Renal cortical epithelial cell (primary cell): ENCODE measurements around the gene SPINK6. TPM values are rescaled to one million over a fixed set of nuclear protein-coding genes. Genes with fewer than 3 reads are reported as not detected.
A peak's percentile ranks its signal among the peaks of the same experiment; 100 is the strongest.

Experiments used
- DNase-seq: peaks from one replicate; pipeline ENCODE4 v3.0.0-alpha.2; 2011; ENCODE audit warnings: low read depth
- total RNA-seq: library from RNA; depleted of rRNA; stranded (reverse); fragments of >200 nt; gene quantifications from 2 replicates; pipeline ENCODE4 v1.2.3, GENCODE V29; 2014

SPINK6 gene
- total RNA-seq, result not detected in 2 replicates

- DNase-seq, result peak; percentile 30
Measured at GRCh38 chr5:148202531-148203203, at the start of gene SPINK6. Gene SPINK6, plus strand, starts transcription at chr5:148203042. Its CDS starts 55 bp downstream, at chr5:148203097.

- DNase-seq, result no peak
Measured at GRCh38 chr5:148156609-148157008, 46.2 kb upstream of the SPINK6 start.

GRCh38 chr5:148162038-148162437 lies 40.8 kb upstream of the SPINK6 start:
- DNase-seq, result no peak

- no peak for DNase-seq
Measured at GRCh38 chr5:148163345-148163744, 39.5 kb upstream of the SPINK6 start.

GRCh38 chr5:148166550-148167283 lies 36.1 kb upstream of the SPINK6 start:
- DNase-seq, result no peak

DNA sequence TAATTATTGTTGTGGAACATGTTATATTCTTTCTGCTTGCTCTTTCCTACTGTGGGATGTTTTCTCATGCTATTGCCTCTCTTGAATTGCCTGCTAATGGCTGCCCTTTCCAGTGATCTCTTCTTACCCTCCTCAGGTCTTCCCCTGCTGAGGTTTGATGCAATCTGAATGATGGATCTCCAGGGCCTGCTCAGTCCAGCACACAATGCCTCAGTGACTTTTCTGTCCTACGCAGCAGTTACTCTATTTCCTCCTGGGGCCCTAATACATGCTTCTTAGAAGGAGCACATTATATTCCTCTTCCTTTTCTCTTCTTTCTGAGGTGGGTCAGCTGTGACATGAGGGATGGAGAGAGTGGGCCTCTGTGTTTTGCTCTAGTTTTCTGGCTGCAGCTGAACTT lies 34.6 kb upstream of the SPINK6 start, which contains the start of gene SPINK14:
TSS of gene SPINK14 (plus strand) at position 301 of the 400 bp plus-strand sequence. CDS start 1,187 bp downstream, outside the sequence.
- DNase-seq, result no peak

DNA sequence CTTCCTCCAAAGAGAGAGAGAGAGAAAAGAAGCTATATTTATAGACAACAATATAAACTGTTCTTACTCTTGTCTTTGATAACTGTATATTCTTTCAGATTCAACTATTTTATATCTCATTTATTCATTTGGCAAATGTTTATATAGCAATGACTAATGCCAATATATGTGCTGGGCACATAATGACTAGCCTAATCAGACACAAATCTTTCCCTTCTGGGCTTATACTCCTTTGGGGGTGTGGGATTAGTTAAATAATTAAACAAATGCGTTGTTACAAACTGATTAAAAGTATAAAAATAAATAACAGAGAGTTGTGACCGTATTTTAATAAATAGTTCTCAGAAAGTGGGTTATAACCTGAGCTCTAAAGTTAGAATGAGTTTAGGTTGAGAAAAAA lies 30.5 kb upstream of the SPINK6 start:
- DNase-seq, result no peak

DNA sequence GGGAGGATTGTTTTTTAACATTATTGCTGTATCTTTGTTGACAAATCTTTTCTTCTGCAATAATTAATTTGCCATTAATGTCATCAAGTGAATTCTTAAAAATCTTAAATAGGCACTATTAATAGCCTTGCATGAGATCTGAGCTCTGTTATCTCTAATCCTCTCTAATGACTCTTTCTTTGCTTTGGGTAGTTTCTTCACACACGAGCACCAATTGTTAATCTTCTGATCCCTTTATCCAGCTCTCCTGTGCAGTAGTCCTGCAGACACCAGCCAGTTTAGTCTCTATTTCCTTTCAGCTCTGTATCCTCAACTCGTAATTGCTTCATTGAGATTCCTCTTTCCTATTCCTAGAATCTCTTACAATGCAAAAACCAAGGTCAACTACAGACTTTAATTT lies 26.4 kb upstream of the SPINK6 start:
- DNase-seq, result no peak

DNA sequence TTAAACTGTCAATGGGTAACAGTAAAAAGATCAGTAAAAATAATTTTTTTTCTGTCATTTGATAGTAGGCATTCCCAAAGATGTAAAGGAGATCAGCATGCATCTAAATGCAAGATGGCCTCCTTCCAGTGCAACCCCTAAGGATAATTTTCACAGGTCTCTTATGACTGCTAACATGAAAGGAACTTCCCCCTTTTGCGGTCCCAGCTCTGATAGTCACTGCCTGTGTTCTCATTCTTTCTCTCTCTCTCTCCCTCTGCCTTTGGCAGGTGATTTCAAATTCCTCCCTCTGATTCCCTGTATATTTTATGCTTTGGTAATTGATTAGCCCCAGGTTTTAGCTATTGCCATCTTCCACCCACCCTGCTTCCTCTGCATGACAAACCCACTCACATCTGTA lies 25.6 kb upstream of the SPINK6 start:
- DNase-seq, result no peak

- DNase-seq, result peak; percentile 76
Measured at GRCh38 chr5:148179234-148179824, 23.5 kb upstream of the SPINK6 start.

GRCh38 chr5:148186248-148187003 lies 16.4 kb upstream of the SPINK6 start:
- peak; percentile 94 for DNase-seq

- DNase-seq, result no peak
Measured at GRCh38 chr5:148191010-148191409, 11.8 kb upstream of the SPINK6 start.

DNA sequence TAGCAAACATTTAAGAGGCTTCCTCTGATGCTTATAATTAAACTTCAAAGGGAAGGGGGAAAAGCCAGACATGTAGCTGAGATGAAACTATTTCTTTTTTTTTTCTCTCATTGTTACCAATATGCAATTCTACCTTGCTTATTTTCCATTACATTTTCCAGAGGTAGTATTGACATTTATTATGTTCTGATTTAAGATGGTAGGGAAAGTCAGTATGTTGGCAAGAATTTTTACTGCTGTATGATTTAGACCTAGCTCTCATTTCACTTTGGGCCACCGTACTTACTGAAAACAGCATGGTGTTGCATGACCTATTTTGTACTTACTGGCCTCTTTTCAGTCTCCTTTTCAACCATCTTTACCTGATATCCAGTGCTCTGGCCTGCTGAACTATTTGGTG lies 9.6 kb upstream of the SPINK6 start:
- DNase-seq, result no peak

GRCh38 chr5:148201151-148201550 lies 1.7 kb upstream of the SPINK6 start:
- DNase-seq, result no peak

DNA sequence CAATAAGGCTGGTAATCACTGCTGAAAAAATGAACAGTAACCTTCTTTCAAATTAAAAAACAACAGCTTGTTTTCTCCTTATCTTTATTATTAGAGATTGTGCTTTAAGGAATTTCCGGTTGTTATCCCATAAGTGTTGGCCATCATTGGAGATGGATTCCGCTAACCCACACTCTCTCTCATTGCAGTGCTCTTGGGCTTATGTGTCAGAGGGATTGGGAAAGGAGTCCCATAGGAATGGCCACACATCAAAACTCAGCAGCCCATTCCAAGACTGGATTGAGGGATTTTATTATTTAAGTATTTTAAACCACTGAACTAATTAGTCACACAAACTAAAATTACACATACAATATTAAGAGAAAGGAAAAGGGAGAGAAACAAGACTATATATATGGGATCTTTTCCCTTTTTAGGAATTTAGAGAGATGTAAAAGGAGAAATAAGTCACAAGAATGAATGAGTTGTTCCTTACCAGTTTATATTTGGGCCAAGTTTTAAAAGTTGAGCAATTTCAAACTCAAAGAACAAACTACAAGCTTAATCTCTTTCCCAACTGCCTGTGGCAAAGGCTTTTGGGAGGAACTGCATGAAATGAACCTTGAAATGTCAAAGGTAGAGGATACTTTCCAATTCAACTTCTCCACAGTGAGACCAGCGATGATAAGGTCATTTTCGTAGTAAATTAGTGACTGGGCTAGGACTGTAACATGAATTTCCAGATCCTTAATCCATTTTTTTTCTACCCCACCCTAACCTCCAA lies 2.4 kb downstream of the SPINK6 start:
- peak; percentile 56 for DNase-seq

DNA sequence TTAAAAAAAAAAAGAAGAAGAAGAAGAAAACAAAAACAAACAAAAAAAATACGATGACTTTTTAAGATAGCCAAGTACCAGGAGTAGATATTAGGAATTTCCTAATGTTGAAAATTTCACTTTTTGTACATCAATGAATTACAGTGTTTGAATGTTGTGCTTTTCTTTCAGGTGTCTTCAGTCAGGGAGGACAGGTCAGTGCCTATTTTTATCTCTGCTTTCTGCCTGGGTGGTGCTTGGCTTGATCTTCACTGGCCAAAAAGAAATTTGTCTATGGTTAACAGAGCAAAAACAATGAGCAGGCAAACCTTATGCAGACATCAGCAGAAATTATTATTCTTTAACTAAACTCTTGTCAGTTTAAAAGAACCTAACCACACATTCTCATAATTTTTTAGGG lies 3.0 kb downstream of the SPINK6 start:
- peak; percentile 2 for DNase-seq

- DNase-seq, result no peak
Measured at GRCh38 chr5:148206620-148207019, 3.8 kb downstream of the SPINK6 start.

DNA sequence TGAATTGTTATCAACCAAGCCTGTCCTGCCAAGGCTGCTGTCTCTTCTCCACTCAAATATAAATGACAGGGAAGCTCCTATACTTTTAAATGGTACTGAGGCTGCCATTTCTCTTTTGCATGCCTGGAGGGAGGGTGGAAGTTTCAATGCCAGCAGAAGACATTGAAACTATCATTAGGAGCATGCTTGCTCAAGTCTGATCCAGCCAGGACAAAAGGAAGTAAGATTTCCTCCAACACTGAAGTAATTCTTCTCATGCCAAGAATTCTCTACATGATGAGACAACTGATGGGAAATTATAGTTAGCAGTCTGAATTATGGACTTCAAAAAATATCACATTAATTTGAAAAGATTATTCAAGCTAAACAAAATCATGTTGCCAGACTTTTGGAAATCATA lies 5.4 kb downstream of the SPINK6 start:
- DNase-seq, result no peak

- no peak for DNase-seq
Measured at GRCh38 chr5:148209151-148209770, 6.4 kb downstream of the SPINK6 start.

DNA sequence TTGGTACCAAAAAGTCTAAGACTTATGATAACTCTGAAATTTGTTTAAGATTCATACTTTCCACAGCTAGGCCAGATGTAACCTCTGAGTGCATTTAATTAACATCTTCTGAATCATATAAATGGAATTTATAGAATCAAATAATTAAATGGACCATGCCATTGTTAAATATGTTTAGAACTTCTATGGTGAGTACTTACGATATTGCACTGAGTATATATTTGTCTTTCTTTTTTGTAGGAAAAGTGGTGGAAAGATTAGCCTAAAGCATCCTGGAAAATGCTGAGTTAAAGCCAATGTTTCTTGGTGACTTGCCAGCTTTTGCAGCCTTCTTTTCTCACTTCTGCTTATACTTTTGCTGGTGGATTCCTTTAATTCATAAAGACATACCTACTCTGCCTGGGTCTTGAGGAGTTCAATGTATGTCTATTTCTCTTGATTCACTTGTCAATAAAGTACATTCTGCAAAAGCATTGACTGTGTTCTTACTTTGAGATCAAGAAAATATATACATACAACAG lies 11.9 kb downstream of the SPINK6 start:
- no peak for DNase-seq

GRCh38 chr5:148221508-148221907 lies 18.7 kb downstream of the SPINK6 start:
- no peak for DNase-seq
